GM19099 (cell line): ENCODE results near the gene ARL6IP1.

Source experiments
- POLR2A ChIP-seq: IDR thresholded peaks from 3 replicates; pipeline ENCODE4 v1.6.1; 2011; ENCODE audit warnings: low read depth; ENCODE audit not compliant: insufficient read length; ENCODE audit errors: extremely low read depth

Gene ARL6IP1

DNA sequence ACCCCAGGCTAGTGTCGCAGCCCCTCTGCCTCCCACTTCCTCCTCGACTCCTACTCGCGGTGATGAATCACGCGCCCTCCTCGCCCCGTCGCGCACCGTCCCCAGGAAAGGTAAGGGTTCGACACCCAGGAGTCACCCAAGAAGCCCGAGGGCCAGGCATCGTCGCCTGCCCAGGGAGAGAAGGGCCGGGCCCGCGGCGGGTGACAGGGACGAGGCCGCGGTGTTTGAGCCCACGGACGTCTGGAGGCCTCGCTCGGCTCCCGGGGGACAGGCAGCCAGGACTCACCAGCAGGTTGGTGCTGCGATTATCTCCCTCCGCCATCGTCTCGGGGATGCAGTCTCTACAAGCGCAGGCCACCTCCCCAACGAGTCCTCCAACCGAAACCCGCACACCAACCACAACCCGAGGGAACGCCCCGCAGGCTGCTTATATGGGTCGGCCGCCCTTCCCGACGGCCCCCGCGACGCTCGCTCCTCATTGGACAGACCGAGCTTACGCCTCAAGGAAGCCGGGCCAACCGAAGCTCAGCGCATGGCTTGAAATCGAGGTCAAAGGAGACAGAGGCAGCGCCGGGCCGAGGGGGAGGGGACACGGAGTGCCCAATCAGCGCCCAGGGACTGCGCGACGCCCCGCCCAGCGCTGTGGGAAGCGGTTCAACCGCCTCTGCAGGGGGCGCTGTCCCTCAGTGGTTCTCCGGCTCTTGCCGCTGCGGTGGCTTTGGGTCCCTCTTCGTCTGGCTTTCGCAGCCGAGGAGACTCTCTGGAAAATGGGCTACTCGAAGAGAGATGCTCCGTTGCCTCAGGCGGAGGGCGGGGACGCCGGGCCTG is at the start of gene ARL6IP1:
Gene ARL6IP1 (minus strand): TSS at position 405 of the 828 bp plus-strand sequence. CDS start 83 bp downstream, at position 322.
- peak; percentile 99 for TF ChIP-seq POLR2A

DNA sequence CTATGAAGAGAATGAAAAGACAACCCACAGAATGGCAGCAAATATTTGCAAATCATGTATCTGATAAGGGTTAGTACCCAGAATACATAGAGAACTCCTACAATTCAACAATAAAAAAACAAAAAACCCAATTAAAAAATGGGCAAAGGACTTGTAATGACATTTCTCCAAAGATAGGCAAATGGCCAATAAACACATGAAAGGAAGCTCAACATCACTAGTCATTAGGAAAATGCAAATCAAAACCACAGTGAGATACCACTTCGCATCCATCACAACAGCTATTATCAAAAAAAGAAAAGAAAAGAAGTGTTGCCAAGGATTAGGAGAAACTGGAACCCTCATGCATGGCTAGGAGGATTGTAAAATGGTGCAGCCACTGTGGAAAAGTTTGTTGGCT is 45.1 kb upstream of the ARL6IP1 start:
- no peak for TF ChIP-seq POLR2A

DNA sequence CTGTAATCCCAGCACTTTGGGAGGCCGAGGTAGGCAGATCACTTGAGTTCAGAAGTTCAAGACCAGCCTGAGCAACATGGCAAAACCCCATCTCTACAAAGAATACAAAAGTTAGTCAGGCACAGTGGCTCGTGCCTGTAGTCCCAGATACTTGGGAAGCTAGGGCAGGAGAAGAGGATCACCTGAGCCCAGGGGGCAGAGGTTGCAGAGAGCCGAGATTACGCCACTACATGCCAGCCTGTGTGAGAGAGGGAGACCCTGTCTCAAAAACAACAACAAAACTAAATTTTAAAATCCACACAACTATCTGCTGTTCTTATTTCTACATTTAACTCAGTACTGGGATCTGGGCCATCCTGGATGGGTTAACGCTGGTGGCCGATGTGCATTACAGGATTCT is 41.2 kb upstream of the ARL6IP1 start:
- TF ChIP-seq POLR2A: no peak

DNA sequence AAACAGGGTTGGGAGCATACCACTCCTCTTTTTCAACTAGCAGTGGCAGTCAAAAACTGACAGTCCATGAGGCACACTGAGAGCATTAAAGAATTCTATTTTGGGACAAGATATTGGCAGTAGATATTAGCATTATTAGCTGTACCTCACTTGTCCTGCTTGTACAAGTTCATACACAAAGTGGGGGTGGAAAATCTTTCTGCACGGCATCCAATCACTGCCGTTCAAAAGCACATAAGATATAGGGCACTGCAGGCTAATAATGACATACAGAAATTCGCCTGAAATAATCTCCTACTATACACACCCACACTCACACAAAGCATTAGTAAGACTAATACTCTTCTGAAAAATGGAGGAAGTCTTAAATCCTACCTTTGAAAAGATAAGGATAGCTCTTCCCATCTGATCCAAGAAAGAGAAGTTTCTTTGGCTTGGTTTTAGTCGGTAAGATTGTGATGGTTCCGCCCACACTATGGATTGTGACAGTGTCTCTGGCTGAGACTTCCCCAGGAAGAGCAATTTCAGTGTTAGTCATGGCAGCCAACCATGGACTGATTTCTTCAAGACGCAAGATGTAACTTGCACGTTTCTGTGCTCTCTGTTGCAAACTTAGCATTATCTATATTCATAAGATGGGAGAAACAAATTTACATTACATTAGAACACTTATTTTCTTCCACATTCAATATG is 40.6 kb upstream of the ARL6IP1 start:
- TF ChIP-seq POLR2A: no peak

DNA sequence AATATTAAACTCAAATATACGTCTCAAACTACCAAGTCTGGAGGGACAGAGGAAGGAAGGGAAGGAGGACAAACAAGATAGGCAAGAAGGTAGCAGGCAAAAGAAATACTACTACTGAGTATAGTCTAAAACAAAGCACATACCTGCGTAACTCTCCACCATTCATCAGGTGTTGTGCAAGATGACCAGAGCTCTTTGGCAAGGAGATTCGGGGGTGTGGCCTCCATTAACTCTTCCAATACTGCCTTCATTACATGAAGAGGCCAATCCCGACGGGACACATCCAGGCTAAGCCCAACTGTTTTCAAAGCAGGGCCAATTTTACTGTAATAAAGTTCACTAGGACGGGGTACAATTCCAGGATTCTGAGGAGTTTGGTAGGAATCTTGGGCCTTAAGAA is 38.2 kb upstream of the ARL6IP1 start:
- no peak for TF ChIP-seq POLR2A

DNA sequence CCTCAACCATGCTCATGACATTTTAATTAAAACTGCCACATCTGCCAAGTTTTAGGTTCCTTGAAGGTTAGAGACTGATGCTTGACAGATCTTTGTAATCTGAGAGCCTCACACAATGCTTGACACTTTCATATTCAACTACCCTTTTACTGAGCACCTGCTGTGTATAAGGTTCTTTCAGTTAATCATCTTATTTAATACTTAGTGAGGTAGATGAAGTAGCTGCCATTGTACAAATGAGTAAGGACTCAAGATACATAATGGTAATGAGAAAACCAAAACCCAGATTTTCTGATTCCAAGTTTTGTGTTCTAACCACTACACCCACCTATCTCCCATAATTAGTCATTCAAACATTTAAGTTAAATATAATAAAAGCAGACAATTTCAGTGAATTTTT is 35.4 kb upstream of the ARL6IP1 start:
- no peak for TF ChIP-seq POLR2A

DNA sequence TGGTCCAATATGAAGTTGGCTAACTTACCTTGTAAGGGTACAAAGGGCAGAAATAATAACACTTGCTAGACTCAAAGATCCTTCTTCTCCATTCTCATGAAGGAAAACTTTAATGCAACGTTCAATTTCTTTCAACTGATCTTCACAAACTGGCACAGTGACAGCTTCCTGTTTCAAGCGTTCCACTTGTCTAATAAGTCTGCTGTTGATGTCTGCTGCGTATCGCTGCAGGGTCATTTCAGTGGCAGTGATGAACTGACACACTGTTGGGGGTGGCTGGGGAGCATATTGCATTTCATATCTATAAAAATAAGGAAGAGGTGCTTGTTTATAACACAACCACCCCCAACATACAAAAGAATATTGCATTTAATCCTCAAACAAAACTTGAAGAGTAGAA is 33.5 kb upstream of the ARL6IP1 start:
- no peak for TF ChIP-seq POLR2A

DNA sequence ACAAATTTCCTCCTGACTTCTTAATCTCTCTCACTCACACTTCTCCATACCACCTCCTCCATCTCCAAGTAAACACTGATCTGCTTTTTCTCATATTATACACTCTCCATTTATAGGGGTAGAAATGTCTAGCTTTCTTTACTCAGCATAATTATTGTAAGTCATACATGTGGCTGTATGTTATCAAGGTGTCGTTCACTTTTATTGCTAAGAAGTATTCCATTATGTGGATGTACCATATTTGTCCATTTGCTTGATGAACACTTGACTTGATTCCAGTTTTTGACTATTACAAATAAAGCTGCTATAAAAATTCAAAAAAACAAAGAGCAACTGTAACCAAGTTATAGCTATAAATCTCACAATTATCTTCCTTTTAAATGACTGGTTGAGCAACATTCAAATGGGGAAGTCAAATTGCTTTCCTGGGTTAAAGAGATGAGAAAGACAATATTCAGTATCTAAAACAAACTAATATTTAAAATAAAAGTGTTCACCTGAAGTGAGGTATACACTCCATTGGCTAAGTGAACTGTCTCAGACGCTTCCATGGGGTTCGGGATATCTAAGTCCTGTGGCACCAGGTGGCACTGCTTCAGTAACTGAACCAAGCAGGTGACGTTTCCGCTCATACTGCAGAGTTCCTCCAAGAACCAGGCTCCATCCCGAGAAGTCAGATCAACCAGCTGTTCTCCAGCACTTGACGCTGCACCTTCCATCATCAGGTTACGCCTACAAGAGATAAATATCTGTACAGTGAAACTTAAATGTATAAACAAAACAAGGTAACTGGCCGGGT is 32.6 kb upstream of the ARL6IP1 start:
- no peak for TF ChIP-seq POLR2A

DNA sequence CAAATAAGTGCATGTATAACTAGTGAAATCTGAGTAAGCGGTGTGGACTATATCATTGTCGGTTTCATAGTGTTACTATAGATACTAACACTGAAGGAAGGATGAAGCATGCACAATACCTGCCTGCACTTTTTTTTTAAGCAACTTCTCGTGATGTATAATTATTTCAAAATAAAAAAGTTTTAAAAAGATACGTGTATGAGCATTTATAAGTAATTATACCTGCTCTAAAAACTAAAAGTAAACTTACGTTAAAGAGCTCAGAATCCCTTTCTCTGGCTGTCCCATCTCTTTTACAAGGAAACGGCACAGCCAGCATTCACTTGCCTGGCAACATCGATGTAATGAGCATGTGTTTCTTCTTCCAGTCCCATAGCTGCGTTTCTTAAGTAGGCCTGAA is 31.3 kb upstream of the ARL6IP1 start:
- TF ChIP-seq POLR2A: no peak

DNA sequence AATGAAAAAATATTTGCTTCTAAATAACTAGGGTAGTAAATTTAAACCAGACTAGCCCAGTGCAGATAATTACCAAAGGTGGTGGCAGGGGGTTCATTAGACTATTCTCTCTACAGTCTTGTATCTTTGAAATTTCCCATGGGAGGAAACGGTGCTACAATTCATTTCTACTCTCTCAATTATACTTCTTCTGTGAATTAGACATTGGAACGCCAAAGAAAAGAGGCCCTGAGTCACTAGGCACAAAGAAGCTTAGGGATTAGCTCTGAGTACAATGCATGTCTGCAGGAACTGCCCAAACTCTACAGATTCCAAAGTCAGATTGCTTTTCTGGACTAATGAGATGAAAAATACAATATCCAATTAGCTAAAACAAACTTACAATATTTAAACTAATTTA is 30.7 kb upstream of the ARL6IP1 start:
- no peak for TF ChIP-seq POLR2A

DNA sequence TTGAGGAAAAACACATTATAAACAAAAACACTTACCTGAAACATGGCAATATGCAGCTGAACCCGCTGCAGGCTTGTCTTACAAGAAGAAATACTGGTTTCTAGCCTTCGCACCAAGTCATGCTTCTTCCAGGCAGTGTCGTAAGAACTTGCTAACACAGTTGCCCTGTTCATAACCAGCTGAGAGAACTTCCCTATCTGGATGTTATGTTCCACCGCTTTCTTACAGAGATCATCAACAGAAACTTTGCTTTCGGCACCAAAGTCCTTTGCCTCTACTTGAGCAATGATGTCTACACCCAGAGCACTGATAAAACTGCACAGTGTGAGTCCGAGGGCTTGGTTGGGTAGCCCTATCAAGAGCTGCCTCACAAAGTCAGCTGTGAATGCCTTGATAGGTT is 27.9 kb upstream of the ARL6IP1 start:
- TF ChIP-seq POLR2A: no peak

DNA sequence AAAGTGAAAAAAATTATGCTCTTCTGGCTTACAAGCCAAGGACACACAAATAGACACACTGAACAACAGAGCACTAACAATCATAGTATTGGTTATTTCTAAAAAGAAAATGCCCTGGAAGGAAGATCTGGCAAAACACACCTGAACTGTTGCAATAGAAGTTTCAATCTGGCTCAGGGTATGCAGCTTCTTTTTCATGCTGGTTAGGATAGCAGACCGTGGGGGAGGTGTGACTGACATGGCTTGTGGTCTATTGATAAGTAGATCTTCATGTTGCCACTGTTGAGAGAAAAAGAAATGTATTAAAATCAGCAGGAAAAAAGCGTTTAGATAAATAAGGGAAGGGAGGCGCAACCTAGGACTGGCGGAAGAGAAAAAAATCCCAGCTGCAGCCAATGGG is 26.5 kb upstream of the ARL6IP1 start:
- TF ChIP-seq POLR2A: no peak

DNA sequence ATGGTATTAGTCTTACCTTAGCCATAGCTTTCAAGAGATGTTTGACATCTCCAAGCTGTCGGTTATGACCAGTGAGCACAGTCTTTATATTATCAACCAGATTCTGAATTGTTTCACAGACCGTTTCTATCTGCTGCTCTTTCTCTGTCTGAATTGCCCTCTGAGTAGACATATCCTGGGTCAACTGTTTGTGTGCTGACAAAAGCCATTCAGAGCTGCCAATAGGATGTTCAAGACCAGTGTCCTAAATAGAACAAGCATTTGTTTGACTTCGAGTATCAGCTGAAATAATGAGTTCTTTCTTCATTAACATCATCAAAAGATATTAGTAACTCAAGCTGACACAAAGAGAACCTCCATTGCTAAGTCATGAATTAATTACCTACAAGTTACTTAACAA is 14.9 kb upstream of the ARL6IP1 start:
- no peak for TF ChIP-seq POLR2A

DNA sequence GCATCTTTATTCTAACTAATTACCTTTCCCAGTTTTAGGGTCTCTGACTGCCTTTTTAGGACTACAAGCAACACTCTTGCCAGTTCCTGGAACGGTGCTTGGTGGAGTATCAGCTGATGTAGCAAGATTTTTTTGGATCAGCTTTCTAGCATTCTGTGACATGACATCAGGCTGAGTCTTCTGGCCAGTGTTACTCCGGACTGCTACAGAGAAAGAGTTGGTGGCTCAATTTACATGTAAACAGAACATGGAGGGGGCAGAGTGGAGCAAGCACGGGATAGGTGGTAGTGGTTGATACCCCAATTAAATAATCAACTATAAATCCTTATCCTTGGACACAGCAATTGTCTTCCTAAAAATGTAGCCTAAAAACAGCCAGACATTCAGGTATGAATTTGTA is 10.6 kb upstream of the ARL6IP1 start:
- TF ChIP-seq POLR2A: no peak

DNA sequence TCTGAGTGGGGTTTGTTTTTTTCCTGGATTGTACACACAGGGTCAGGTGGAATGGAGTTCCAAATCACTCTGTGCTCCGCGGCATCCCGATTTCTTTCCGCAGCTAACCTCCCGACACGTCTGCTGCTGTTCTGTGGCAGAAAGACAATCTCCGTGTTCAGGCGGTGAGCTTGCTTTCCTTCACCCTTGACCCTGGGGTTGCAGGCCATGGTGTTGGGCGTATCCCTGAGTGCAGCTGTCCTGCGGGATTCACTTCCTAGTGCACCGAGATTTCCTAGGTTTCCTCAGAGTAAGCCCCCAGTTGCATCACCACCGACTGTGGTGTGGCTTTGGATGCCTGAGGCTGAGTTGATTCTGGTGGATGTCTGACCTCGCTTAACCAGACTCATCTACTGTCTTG is 7.8 kb upstream of the ARL6IP1 start:
- TF ChIP-seq POLR2A: no peak

DNA sequence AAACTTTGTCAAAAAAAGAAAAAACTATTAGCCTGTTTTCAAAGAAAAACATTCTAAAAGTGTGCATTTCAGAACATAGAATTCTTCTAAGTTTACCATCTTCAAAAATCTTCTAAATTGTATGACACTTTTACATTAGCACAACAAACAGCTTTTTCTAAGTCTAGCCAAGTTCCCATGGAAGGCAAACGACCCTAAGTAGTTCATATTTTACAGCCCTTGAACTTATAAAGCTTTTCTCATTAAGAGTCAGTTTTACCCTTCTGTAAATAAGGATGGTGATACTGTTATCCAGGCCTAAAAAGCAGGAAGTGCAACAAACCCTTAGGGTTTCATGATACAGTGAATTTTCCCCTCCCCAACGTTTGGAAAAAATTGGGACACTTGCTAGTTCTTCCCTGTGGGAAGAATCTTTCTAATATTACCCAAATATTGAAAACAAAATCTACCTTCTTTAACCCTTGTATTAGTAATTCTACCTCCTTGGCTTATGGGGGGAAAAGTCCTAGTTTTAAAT is 4.0 kb upstream of the ARL6IP1 start:
- no peak for TF ChIP-seq POLR2A

DNA sequence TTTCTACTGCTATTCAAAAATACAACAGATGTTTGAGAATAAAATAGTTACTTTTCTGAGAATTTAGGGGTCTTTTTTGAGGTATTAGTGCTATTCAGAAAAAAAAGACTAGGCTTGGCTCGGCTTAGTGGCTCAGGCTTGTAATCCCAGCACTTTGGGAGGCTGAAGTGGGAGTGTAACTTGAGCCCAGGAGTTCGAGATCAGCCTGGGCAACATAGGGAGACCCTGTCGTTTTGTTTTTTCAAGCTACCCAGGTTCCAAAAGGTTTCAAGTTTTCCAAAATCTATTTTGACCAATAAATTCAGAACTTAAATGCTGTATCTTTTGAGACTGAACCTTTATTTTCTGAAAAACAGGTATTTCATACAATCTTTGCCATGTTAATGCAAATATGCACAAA is 3.2 kb upstream of the ARL6IP1 start:
- TF ChIP-seq POLR2A: no peak
